Liver (tissue), 9 donors: ENCODE results near the gene MED22. TPM values are rescaled to one million over a fixed set of nuclear protein-coding genes. Genes with fewer than 3 reads are reported as not detected.

Experiments
- DNase-seq: peaks from one replicate; pipeline ENCODE4 v3.0.0-alpha.2; 2017; ENCODE audit warnings: low spot score
- H3K27ac ChIP-seq, 2 donors: one replicate each; pipeline ENCODE4 v1.7.0; 2013; ENCODE audit warnings: inconsistent platforms in 2 of 2, low read length in 2 of 2, control low read depth in 1 of 2, low read depth in 1 of 2, mild to moderate bottlenecking in 1 of 2
- H3K27me3 ChIP-seq, 4 donors: one replicate each; pipeline versions ENCODE4 v1.6.1 to v1.7.0; 2013; ENCODE audit warnings: low read length in 3 of 4, inconsistent platforms in 1 of 4, mild to moderate bottlenecking in 1 of 4, moderate library complexity in 1 of 4; ENCODE audit not compliant: control insufficient read depth in 4 of 4, insufficient read depth in 4 of 4
- H3K36me3 ChIP-seq, 4 donors: one replicate each; pipeline versions ENCODE4 v1.6.1 to v1.7.0; 2013; ENCODE audit warnings: low read length in 3 of 4, mild to moderate bottlenecking in 3 of 4, low read depth in 1 of 4, moderate library complexity in 1 of 4; ENCODE audit not compliant: control insufficient read depth in 4 of 4, insufficient read depth in 3 of 4
- H3K4me1 ChIP-seq, 4 donors: one replicate each; pipeline versions ENCODE4 v1.6.1 to v1.7.0; 2013; ENCODE audit warnings: low read length in 3 of 4, mild to moderate bottlenecking in 3 of 4, moderate library complexity in 1 of 4; ENCODE audit not compliant: control insufficient read depth in 4 of 4, insufficient read depth in 4 of 4
- H3K4me3 ChIP-seq, 3 donors: one replicate each; pipeline versions ENCODE4 v1.6.1 to v1.7.0; 2013; ENCODE audit warnings: low read length in 3 of 3, control low read depth in 1 of 3, low read depth in 1 of 3, mild to moderate bottlenecking in 1 of 3
- H3K9ac ChIP-seq, 2 donors: one replicate each; pipeline ENCODE4 v1.7.0; 2013; ENCODE audit warnings: low read length in 2 of 2, mild to moderate bottlenecking in 2 of 2, moderate library complexity in 2 of 2, control low read depth in 1 of 2, low read depth in 1 of 2
- H3K9me3 ChIP-seq, 4 donors: one replicate each; pipeline versions ENCODE4 v1.6.1 to v1.7.0; 2013; ENCODE audit warnings: low read length in 3 of 4; ENCODE audit not compliant: control insufficient read depth in 4 of 4
- ATF3 ChIP-seq: IDR thresholded peaks from 2 replicates; pipeline ENCODE4 v1.6.1; 2016; ENCODE audit warnings: antibody characterized with exemption
- CTCF ChIP-seq: fragments of 150-350 bp; IDR thresholded peaks from 2 replicates; pipeline ENCODE4 v1.5.1; 2017; ENCODE audit warnings: improper control_type of control experiment, low read depth, low read length; ENCODE audit not compliant: missing input control
- EGR1 ChIP-seq, 2 donors: IDR thresholded peaks; 2 replicates each; pipeline ENCODE4 v1.6.1; 2016 to 2018; ENCODE audit warnings: antibody characterized with exemption in 2 of 2, low read depth in 2 of 2
- FOXA1 ChIP-seq: IDR thresholded peaks from 2 replicates; pipeline ENCODE4 v1.6.1; 2016; ENCODE audit warnings: antibody characterized with exemption
- FOXA2 ChIP-seq: IDR thresholded peaks from 2 replicates; pipeline ENCODE4 v1.6.1; 2016; ENCODE audit warnings: antibody characterized with exemption
- GABPA ChIP-seq, 2 donors: IDR thresholded peaks in 1 of 2; conservative IDR thresholded peaks in 1 of 2; 2 replicates each; pipeline ENCODE4 v1.6.1; 2016; ENCODE audit warnings: antibody characterized with exemption in 2 of 2, mild to moderate bottlenecking in 1 of 2, moderate library complexity in 1 of 2
- HNF4G ChIP-seq: IDR thresholded peaks from 2 replicates; pipeline ENCODE4 v1.6.1; 2016; ENCODE audit warnings: antibody characterized with exemption
- JUND ChIP-seq, 2 donors: IDR thresholded peaks; 2 replicates each; pipeline ENCODE4 v1.6.1; 2016; ENCODE audit warnings: antibody characterized with exemption in 2 of 2
- MAX ChIP-seq: IDR thresholded peaks from 2 replicates; pipeline ENCODE4 v1.6.1; 2016; ENCODE audit warnings: antibody characterized with exemption
- NR2F2 ChIP-seq: IDR thresholded peaks from 2 replicates; pipeline ENCODE4 v1.6.1; 2016; ENCODE audit warnings: antibody characterized with exemption
- RAD21 ChIP-seq, 2 donors: IDR thresholded peaks; 2 replicates each; pipeline ENCODE4 v1.6.1; 2016; ENCODE audit warnings: antibody characterized with exemption in 2 of 2, mild to moderate bottlenecking in 2 of 2
- REST ChIP-seq: IDR thresholded peaks from 2 replicates; pipeline ENCODE4 v1.6.1; 2016; ENCODE audit warnings: antibody characterized with exemption, mild to moderate bottlenecking
- SP1 ChIP-seq: IDR thresholded peaks from 2 replicates; pipeline ENCODE4 v1.6.1; 2018; ENCODE audit warnings: antibody characterized with exemption, mild to moderate bottlenecking
- WGBS: extraction: QIAGEN DNeasy Blood & Tissue Kit; methylation state at CpG from one replicate; pipeline ENCODE4 v1.1.7; 2013; 5-methylcytosine and 5-hydroxymethylcytosine counted together
- polyA plus RNA-seq, 2 donors: library from polyadenylated mRNA; stranded (reverse) in 1 of 2; unstranded in 1 of 2; fragments of 200-250 nt in 1 of 2; fragments of >200 nt in 1 of 2; fragmentation: Nextera tagmentation in 1 of 2; extraction: Ambion mirVana in 1 of 2; gene quantifications; one replicate each; pipeline versions ENCODE4 v1.2.1 to v1.2.3, GENCODE V29; 2013 to 2015
- total RNA-seq, 2 donors: library from RNA; depleted of rRNA; stranded (reverse); fragments of >200 nt; gene quantifications; one replicate each; pipeline ENCODE4 v1.2.3, GENCODE V29; 2014
- donor health status: healthy.
- donor health status: healthy.
- donor health status: healthy.
- donor health status: healthy.
- donor health status: healthy.

MED22 gene
- total and polyA plus RNA-seq, 4 donors: 3.1 to 10.3 (median 9.9) TPM

- no peak for DNase-seq
- WGBS: 83% methylated on average over 14 of the region's 14 CpGs
- H3K36me3 ChIP-seq: no peaks in the 10 kb centered on the region
- no peak overlapping the region for H3K27ac ChIP-seq
- no peak overlapping the region for H3K4me3 ChIP-seq
- TF ChIP-seq HNF4G (no peak), FOXA1 (no peak), FOXA2 (no peak), GABPA (IDR thresholded peaks at IDR 0.05 in 1 of 2, conservative IDR thresholded peaks at IDR 0.05 in 1 of 2) (no peak), JUND (IDR thresholded peaks at IDR 0.05) (no peak), NR2F2 (no peak), REST (no peak), SP1 (no peak), MAX (no peak), RAD21 (IDR thresholded peaks at IDR 0.05) (no peak), EGR1 (IDR thresholded peaks at IDR 0.05; ENCODE audit: low read depth in 2 of 2) (no peak)
- H3K27me3 ChIP-seq: no peaks in the 10 kb centered on the region
- no peaks in the 10 kb centered on the region for H3K9me3 ChIP-seq
- no peak overlapping the region for H3K9ac ChIP-seq
- no peaks in the 10 kb centered on the region for H3K4me1 ChIP-seq
Observed at GRCh38 chr9:133322701-133323100, 25.2 kb downstream of the MED22 start.

GRCh38 chr9:133321411-133321935 is 26.5 kb downstream of the MED22 start:
- no peaks in the 10 kb centered on the region for H3K36me3 ChIP-seq
- TF ChIP-seq CTCF (no peak), MAX (no peak), FOXA1 (no peak), RAD21 (IDR thresholded peaks at IDR 0.05) (no peak), SP1 (no peak), ATF3 (no peak)
- WGBS: 86% methylated on average over 13 of the region's 13 CpGs
- H3K9me3 ChIP-seq: no peaks in the 10 kb centered on the region
- H3K4me1 ChIP-seq: no peaks in the 10 kb centered on the region
- no peak for DNase-seq
- H3K27me3 ChIP-seq: no peaks in the 10 kb centered on the region
- H3K27ac ChIP-seq: no peak overlapping the region
- no peak overlapping the region for H3K9ac ChIP-seq
- no peak overlapping the region for H3K4me3 ChIP-seq
